Small intestine (tissue), 7 donors: ENCODE data around the gene ADAP1. TPM values are rescaled to one million over a fixed set of nuclear protein-coding genes. Genes with fewer than 3 reads are reported as not detected.
A peak's percentile ranks its signal among the peaks of the same experiment; 100 is the strongest.

ENCODE experiments used
- DNase-seq, 2 donors: peaks; one replicate each; pipeline versions ENCODE4 v3.0.0 to v3.0.0-alpha.2; 2013
- FAIRE-seq: peaks from 2 replicates; lab custom pipeline; 2012; peaks lifted over from hg19 to GRCh38; lab: Jason Lieb, UNC
- H3K27ac ChIP-seq, 3 donors: one replicate each; pipeline ENCODE4 v1.5.1; 2013; ENCODE audit warnings: low read length in 2 of 3, mild to moderate bottlenecking in 2 of 3, control low read depth in 1 of 3, inconsistent platforms in 1 of 3, low read depth in 1 of 3, moderate library complexity in 1 of 3
- H3K27me3 ChIP-seq, 3 donors: one replicate each; pipeline ENCODE4 v1.6.1; 2013; ENCODE audit warnings: low read length in 3 of 3, inconsistent platforms in 1 of 3; ENCODE audit not compliant: control insufficient read depth in 3 of 3, insufficient read depth in 3 of 3
- H3K36me3 ChIP-seq, 3 donors: one replicate each; pipeline ENCODE4 v1.6.1; 2013; ENCODE audit warnings: low read length in 3 of 3, inconsistent platforms in 1 of 3, low read depth in 1 of 3, mild to moderate bottlenecking in 1 of 3, moderate library complexity in 1 of 3; ENCODE audit not compliant: control insufficient read depth in 3 of 3, insufficient read depth in 2 of 3
- H3K4me1 ChIP-seq, 3 donors: one replicate each; pipeline ENCODE4 v1.6.1; 2013; ENCODE audit warnings: low read length in 2 of 3, inconsistent platforms in 1 of 3, low read depth in 1 of 3, mild to moderate bottlenecking in 1 of 3, moderate library complexity in 1 of 3; ENCODE audit not compliant: control insufficient read depth in 3 of 3, insufficient read depth in 2 of 3
- H3K4me3 ChIP-seq, 3 donors: one replicate each; pipeline ENCODE4 v1.5.1; 2013; ENCODE audit warnings: low read length in 3 of 3, control low read depth in 1 of 3, inconsistent platforms in 1 of 3, low read depth in 1 of 3, mild to moderate bottlenecking in 1 of 3, moderate library complexity in 1 of 3
- H3K9me3 ChIP-seq, 2 donors: one replicate each; pipeline ENCODE4 v1.6.1; 2013; ENCODE audit warnings: low read depth in 1 of 2, low read length in 1 of 2; ENCODE audit not compliant: control insufficient read depth in 2 of 2, insufficient read depth in 1 of 2
- WGBS, 3 donors: extraction: QIAGEN DNeasy Blood & Tissue Kit; methylation state at CpG; one replicate each; pipeline ENCODE4 v1.1.7; 2013; 5-methylcytosine and 5-hydroxymethylcytosine counted together
- polyA plus RNA-seq, 4 donors: library from polyadenylated mRNA; stranded (reverse) in 3 of 4; unstranded in 1 of 4; fragments of 200-250 nt in 3 of 4; fragments of 120-200 nt in 1 of 4; gene quantifications; one replicate each; pipeline versions ENCODE4 v1.2.1 to v1.2.3, GENCODE V29; 2013
- donor health status: healthy with polysubstance abuse.
- donor health status: control.
- donor health status: control.
- donor health status: Bipolar disorder and iron deficiency.
- donor health status: healthy.

ADAP1 gene
- polyA plus RNA-seq, 4 donors: 69.2 to 113 (median 86.7) TPM

- no peak for DNase-seq
- H3K4me3 ChIP-seq: peak overlapping the region in 1 of 3 donors; percentile 95
- peaks cover 0 to 59% (median under 1%) of the 10 kb centered on the region in 3 donors for H3K4me1 ChIP-seq
- peaks cover 0 to 66% (median 0%) of the 10 kb centered on the region in 3 donors for H3K36me3 ChIP-seq
- H3K9me3 ChIP-seq: no peaks in the 10 kb centered on the region
- peak overlapping the region in 1 of 3 donors; percentile 93 for H3K27ac ChIP-seq
- WGBS, 3 donors: 79 to 87% (median 83%) methylated on average over 13 to 16 of the region's 16 CpGs
- H3K27me3 ChIP-seq: peaks cover 0 to 2% (median 0%) of the 10 kb centered on the region in 3 donors
- FAIRE-seq: no peak
Observed at GRCh38 chr7:985127-985416, 30.6 kb upstream of the ADAP1 start.

DNA sequence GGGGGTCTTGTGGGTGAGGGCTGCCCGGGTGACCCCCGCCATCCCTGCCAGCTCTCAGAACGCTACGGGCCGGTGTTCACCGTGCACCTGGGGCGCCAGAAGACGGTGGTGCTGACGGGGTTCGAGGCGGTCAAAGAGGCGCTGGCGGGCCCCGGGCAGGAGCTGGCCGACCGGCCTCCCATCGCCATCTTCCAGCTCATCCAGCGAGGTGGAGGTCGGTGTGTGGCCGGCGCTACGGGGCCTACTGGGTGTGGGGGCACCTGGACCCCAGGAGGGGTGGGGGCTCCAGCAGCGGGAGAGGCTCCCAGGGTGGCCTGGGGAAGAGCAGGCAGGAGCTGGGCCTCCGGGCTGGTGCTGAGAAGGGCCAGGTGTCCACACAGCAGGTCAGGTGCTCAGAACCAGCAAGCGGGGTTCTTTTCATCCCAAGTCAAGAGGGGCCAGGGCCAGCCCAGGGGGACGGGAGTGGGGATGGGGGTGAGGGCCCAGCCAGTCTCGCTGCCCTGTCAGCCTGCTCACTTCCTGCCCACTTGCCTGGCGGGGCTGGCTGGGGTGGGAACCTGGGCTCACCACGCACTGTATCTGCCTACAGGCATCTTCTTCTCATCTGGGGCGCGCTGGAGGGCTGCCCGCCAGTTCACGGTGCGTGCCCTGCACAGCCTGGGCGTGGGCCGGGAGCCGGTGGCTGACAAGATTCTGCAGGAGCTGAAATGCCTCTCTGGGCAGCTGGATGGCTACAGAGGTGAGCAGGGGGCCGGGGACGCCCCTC lies 30.1 kb upstream of the ADAP1 start:
- Histone ChIP-seq H3K36me3 (peaks cover 0 to 64% (median 0%) of the 10 kb centered on the region in 3 donors), H3K4me1 (peaks cover 0 to 65% (median 6%) of the 10 kb centered on the region in 3 donors), H3K9me3 (no peaks in the 10 kb centered on the region), H3K27ac (peak overlapping the region in 1 of 3 donors; percentile 93), H3K27me3 (peaks cover 0 to 2% (median 0%) of the 10 kb centered on the region in 3 donors), H3K4me3 (peak overlapping the region in 1 of 3 donors; percentile 95)
- WGBS, 3 donors: 56 to 84% (median 78%) methylated on average over 32 to 39 of the region's 39 CpGs
- no peak for FAIRE-seq
- no peak for DNase-seq

DNA sequence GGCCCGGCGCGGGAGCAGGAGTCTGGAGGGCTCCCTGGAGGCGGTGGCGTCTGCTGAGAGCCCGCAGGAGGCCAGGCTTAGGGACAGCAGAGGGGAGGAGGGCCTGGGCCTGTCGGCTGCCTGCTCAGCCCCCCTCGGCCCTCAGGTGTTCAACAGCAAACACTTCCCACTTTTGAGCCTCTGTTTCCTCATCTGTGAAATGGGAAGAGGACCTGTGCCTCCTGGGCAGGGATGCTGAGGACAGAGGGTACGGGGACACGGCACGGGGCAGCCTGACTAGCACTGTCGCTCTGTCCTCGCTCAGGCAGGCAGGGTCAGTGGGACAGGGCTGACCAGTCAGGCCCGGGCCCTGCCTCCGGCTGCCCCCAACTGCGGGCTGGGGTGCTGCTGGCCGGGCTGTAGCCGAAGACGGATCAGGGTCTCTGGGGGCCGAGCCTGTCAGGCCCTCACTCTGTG lies 29.2 kb upstream of the ADAP1 start:
- Histone ChIP-seq H3K4me1 (peaks cover 0 to 69% (median 6%) of the 10 kb centered on the region in 3 donors), H3K36me3 (peaks cover 0 to 55% (median 0%) of the 10 kb centered on the region in 3 donors), H3K4me3 (peak overlapping the region in 1 of 3 donors; percentile 95), H3K27ac (peak overlapping the region in 1 of 3 donors; percentile 93), H3K27me3 (no peaks in the 10 kb centered on the region), H3K9me3 (peaks cover 0 to 3% of the 10 kb centered on the region in 2 donors)
- DNase-seq (no peak), FAIRE-seq (no peak)
- 60 to 76% (median 74%) methylated on average over 17 to 20 of the region's 20 CpGs for WGBS, 3 donors

- no peaks in the 10 kb centered on the region for H3K27me3 ChIP-seq
- H3K27ac ChIP-seq: peak within 1 kb of the TSS in 1 of 3 donors; percentile 93
- peaks cover 0 to 49% (median 0%) of the 10 kb centered on the region in 3 donors for H3K36me3 ChIP-seq
- H3K4me3 ChIP-seq: peak within 1 kb of the TSS in 1 of 3 donors; percentile 95
- FAIRE-seq (no peak), DNase-seq (peak in 1 of 2 donors; percentile 92)
- H3K9me3 ChIP-seq: peaks cover 0 to 5% of the 10 kb centered on the region in 2 donors
- H3K4me1 ChIP-seq: peaks cover 0 to 69% (median 6%) of the 10 kb centered on the region in 3 donors
- 18 to 47% (median 47%) methylated on average over 23 to 34 of the region's 34 CpGs for WGBS, 3 donors
Observed at GRCh38 chr7:983004-983615, 28.6 kb upstream of the ADAP1 start, which contains the start of gene CYP2W1. Gene CYP2W1, plus strand, starts transcription at chr7:983181. Its CDS starts 31 bp downstream, at chr7:983212.

DNA sequence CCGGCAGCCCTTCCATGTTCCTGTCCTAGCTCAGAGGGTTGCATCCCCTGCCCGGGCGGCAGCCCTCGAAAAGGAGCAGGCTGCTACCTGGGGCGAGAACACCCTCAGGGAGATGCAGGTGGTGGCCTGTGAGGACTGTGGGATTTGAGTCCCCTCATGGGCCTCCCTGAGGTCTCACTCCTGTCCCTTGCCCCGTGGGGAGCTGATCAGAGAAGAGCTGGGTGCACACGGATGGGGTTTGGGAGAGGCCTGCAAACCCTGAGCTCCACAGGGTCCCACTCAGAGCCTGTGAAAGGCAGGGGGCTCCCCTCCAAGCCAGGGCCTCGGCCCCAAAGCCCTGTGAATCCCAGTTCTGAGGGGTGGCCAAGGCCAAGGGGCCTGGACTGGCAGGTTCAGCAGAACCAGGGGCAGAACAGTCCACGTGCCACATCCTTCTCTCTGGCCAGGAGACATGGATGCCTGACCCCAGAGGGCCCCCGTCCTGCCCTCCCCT lies 28.1 kb upstream of the ADAP1 start:
- 16 to 58% (median 44%) methylated on average over 9 to 10 of the region's 10 CpGs for WGBS, 3 donors
- H3K4me1 ChIP-seq: peaks cover 0 to 67% (median 6%) of the 10 kb centered on the region in 3 donors
- FAIRE-seq: no peak

GRCh38 chr7:981793-982510 lies 27.5 kb upstream of the ADAP1 start:
- Histone ChIP-seq H3K9me3 (peaks cover 0 to 5% of the 10 kb centered on the region in 2 donors), H3K27me3 (no peaks in the 10 kb centered on the region), H3K4me1 (peaks cover 0 to 67% (median 6%) of the 10 kb centered on the region in 3 donors), H3K27ac (peak overlapping the region in 1 of 3 donors; percentile 93), H3K4me3 (no peak overlapping the region), H3K36me3 (peaks cover 0 to 38% (median 0%) of the 10 kb centered on the region in 3 donors)
- DNase-seq (no peak), FAIRE-seq (no peak)
- WGBS, 3 donors: 46 to 70% (median 61%) methylated on average over 18 to 19 of the region's 19 CpGs

More for the DNA sequence above, 28.1 kb upstream of the ADAP1 start:
- peak overlapping the region in 1 of 3 donors; percentile 93 for H3K27ac ChIP-seq
- DNase-seq: no peak
- no peaks in the 10 kb centered on the region for H3K27me3 ChIP-seq
- H3K9me3 ChIP-seq: peaks cover 0 to 5% of the 10 kb centered on the region in 2 donors
- peak overlapping the region in 1 of 3 donors; percentile 2 for H3K4me3 ChIP-seq
- H3K36me3 ChIP-seq: peaks cover 0 to 44% (median 0%) of the 10 kb centered on the region in 3 donors

- DNase-seq (no peak), FAIRE-seq (no peak)
- H3K9me3 ChIP-seq: peaks cover 0 to 5% of the 10 kb centered on the region in 2 donors
- no peaks in the 10 kb centered on the region for H3K27me3 ChIP-seq
- H3K36me3 ChIP-seq: peaks cover 0 to 21% (median 0%) of the 10 kb centered on the region in 3 donors
- whole genome bisulfite sequencing, 3 donors: 68 to 74% (median 71%) methylated on average over 15 of the region's 15 CpGs
- peak overlapping the region; percentile 19 to 91 (median 37) for H3K27ac ChIP-seq
- peaks cover 2 to 65% (median 10%) of the 10 kb centered on the region in 3 donors for H3K4me1 ChIP-seq
- no peak overlapping the region for H3K4me3 ChIP-seq
Observed at GRCh38 chr7:979886-980571, 25.5 kb upstream of the ADAP1 start.
